Measurements from ENCODE around the gene PAIP2.

- TF ChIP-seq POLR2AphosphoS5 (IDR thresholded peaks at IDR 0.05) (no peak), EP300 (IDR thresholded peaks at IDR 0.05) (no peak)
Measured at GRCh38 chr5:139297439-139298133, 44.1 kb upstream of the PAIP2 start.
